ENCODE data around the gene WDR45. TPM values are rescaled to one million over a fixed set of nuclear protein-coding genes. Genes with fewer than 3 reads are reported as not detected.

Gene WDR45
- total and polyA plus RNA-seq, 3 donors from 2014 or later: 27.1 to 52.0 (median 43.2) TPM

DNA sequence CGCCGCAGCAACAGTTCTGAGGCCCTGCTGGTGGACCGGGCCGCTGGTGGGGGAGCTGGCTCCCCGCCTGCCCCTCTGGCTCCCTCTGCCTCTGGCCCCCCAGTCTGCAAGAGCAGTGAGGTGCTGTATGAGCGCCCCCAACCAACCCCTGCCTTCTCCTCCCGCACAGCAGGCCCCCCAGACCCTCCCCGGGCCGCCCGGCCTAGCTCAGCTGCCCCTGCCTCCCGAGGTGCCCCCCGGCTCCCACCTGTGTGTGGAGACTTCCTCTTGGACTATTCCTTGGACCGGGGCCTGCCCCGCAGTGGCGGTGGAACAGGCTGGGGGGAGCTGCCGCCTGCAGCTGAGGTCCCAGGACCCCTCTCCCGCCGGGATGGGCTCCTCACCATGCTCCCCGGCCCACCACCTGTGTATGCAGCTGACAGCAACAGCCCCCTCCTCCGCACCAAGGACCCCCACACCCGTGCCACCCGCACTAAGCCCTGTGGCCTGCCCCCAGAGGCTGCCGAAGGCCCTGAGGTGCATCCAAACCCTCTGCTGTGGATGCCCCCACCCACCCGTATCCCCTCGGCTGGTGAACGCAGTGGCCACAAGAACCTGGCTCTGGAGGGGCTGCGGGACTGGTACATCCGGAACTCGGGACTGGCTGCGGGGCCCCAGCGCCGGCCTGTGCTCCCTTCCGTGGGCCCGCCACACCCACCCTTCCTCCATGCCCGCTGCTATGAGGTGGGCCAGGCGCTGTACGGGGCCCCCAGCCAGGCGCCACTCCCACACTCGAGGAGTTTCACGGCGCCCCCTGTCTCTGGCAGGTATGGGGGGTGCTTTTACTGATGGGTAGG lies 12.2 kb downstream of the WDR45 start:
- Histone ChIP-seq H3K27me3 (no peaks in the 10 kb centered on the region), H3K4me3 (no peak overlapping the region), H3K36me3 (ENCODE audit: low read depth, missing control alignments) (no peaks in the 10 kb centered on the region), H3K27ac (no peak overlapping the region), H3K9me3 (no peaks in the 10 kb centered on the region), H3K4me1 (no peaks in the 10 kb centered on the region)
- 87 to 100% methylated on average over 4 to 19 of the region's 41 CpGs for WGBS, 2 donors
- no peak for TF ChIP-seq POLR2A (IDR thresholded peaks at IDR 0.05)
- TF ChIP-seq, protein P1, sequence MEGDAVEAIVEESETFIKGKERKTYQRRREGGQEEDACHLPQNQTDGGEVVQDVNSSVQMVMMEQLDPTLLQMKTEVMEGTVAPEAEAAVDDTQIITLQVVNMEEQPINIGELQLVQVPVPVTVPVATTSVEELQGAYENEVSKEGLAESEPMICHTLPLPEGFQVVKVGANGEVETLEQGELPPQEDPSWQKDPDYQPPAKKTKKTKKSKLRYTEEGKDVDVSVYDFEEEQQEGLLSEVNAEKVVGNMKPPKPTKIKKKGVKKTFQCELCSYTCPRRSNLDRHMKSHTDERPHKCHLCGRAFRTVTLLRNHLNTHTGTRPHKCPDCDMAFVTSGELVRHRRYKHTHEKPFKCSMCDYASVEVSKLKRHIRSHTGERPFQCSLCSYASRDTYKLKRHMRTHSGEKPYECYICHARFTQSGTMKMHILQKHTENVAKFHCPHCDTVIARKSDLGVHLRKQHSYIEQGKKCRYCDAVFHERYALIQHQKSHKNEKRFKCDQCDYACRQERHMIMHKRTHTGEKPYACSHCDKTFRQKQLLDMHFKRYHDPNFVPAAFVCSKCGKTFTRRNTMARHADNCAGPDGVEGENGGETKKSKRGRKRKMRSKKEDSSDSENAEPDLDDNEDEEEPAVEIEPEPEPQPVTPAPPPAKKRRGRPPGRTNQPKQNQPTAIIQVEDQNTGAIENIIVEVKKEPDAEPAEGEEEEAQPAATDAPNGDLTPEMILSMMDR (IDR thresholded peaks at IDR 0.05): no peak
- intact Hi-C loops (cut with DNase I; ENCODE audit: low total_unique reads): no loop called here
- DNase-seq: no peak

DNA sequence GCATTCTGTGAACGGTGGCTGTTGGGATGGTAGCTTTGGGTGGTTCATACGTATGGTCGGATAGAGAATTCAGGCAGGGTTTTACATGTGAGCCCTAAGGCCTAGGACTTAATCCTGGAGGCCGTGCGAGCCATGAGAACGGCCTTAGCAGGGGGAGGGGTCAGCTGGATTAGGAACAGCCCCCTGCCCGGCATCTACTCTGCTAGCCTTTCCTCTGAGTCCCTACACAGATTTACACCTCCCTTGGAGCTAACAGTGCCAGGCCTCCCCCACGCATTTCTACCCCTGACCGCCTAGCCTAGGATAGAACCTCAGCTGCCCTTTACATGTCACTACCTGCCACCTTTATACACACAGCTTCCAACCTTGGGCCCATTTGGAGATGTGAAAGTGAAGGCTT lies 13.0 kb downstream of the WDR45 start:
- WGBS, 2 donors: 78 to 87% methylated on average over 6 to 9 of the region's 9 CpGs
- Histone ChIP-seq H3K4me3 (no peak overlapping the region), H3K36me3 (ENCODE audit: low read depth, missing control alignments) (no peaks in the 10 kb centered on the region), H3K4me1 (no peaks in the 10 kb centered on the region), H3K9me3 (no peaks in the 10 kb centered on the region), H3K27ac (no peak overlapping the region), H3K27me3 (no peaks in the 10 kb centered on the region)
- intact Hi-C loops (cut with DNase I; ENCODE audit: low total_unique reads): no loop called here
- no peak for DNase-seq
- no peak for TF ChIP-seq POLR2A (IDR thresholded peaks at IDR 0.05)
- TF ChIP-seq, protein P1 (IDR thresholded peaks at IDR 0.05): no peak

DNA sequence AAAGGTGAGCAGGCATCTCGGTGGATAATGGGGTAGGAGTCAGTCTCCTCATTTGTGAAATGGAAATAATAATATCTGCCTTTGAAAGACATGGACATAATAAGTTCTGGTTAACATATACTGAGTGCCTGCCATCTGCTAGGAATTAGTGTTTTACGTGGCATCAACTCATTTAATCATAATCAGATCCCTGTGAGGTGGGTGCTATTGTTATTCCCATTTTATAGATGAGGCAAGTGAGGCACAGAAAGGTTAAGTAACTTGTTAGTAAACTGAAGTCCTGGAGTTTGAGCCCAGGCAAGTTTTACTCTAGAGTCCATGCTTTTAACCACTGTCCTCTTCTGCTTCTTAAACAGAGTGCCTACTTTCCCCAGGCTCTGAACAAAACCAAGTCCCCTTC lies 13.4 kb downstream of the WDR45 start:
- 70 to 100% methylated on average over 2 of the region's 2 CpGs for WGBS, 2 donors
- no peak for DNase-seq
- H3K36me3 ChIP-seq (ENCODE audit: low read depth, missing control alignments): no peaks in the 10 kb centered on the region
- no peak overlapping the region for H3K4me3 ChIP-seq
- TF ChIP-seq POLR2A (IDR thresholded peaks at IDR 0.05): no peak
- TF ChIP-seq, protein P1 (IDR thresholded peaks at IDR 0.05): no peak
- no peak overlapping the region for H3K27ac ChIP-seq
- intact Hi-C loops (cut with DNase I; ENCODE audit: low total_unique reads): no loop called here
- H3K27me3 ChIP-seq: no peaks in the 10 kb centered on the region
- no peaks in the 10 kb centered on the region for H3K4me1 ChIP-seq
- H3K9me3 ChIP-seq: no peaks in the 10 kb centered on the region

DNA sequence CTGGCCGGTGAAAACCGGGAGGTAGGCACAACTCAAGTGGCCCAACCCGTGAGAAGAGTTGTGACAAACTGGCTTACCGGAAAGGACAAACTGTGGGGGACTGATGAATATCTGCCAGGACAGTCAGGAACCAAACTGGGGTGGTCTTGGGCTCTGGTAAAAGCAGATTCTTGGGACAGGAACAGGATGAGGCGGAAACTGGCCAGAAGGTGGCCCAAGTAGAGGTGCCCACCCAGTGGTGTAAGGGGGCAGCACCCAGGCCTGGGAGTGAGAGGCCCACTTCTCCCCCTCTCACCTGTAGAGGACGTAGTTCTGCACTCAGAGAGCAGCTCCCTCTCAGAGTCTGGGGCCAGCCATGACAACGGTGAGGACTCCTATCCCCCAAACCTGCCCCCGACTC lies 15.0 kb downstream of the WDR45 start:
- no peak for TF ChIP-seq POLR2A (IDR thresholded peaks at IDR 0.05)
- TF ChIP-seq, protein P1 (IDR thresholded peaks at IDR 0.05): no peak
- no peak for DNase-seq
- H3K4me3 ChIP-seq: no peak overlapping the region
- H3K9me3 ChIP-seq: no peaks in the 10 kb centered on the region
- intact Hi-C loops (cut with DNase I; ENCODE audit: low total_unique reads): no loop called here
- H3K36me3 ChIP-seq (ENCODE audit: low read depth, missing control alignments): no peaks in the 10 kb centered on the region
- WGBS, 2 donors: 89 to 96% methylated on average over 8 of the region's 8 CpGs
- no peaks in the 10 kb centered on the region for H3K4me1 ChIP-seq
- no peaks in the 10 kb centered on the region for H3K27me3 ChIP-seq
- H3K27ac ChIP-seq: no peak overlapping the region

DNA sequence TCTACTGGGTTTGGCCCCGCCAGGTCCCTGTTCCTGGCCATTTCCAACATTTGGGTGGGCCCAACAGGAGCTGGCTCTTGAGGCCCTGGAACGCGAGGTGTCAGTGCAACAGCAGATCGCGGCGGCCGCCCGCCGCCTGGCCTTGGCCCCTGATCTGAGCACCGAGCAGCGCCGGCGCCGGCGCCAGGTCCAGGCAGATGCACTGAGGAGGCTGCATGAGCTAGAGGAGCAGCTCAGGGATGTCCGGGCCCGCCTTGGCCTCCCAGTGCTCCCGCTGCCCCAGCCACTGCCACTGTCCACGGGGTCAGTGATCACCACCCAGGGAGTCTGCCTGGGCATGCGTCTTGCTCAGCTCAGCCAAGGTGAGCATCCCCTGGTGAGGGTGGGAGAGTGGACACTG lies 15.4 kb downstream of the WDR45 start:
- WGBS, 2 donors: 50 to 100% methylated on average over 2 to 3 of the region's 20 CpGs
- Histone ChIP-seq H3K9me3 (no peaks in the 10 kb centered on the region), H3K4me3 (no peak overlapping the region), H3K36me3 (ENCODE audit: low read depth, missing control alignments) (no peaks in the 10 kb centered on the region), H3K27ac (no peak overlapping the region), H3K27me3 (no peaks in the 10 kb centered on the region), H3K4me1 (no peaks in the 10 kb centered on the region)
- intact Hi-C loops (cut with DNase I; ENCODE audit: low total_unique reads): no loop called here
- TF ChIP-seq, protein P1 (IDR thresholded peaks at IDR 0.05): no peak
- TF ChIP-seq POLR2A (IDR thresholded peaks at IDR 0.05): no peak
- no peak for DNase-seq
